HG03354 (cell line): Measurements from ENCODE around the gene HAPSTR1.

ENCODE experiments used
- ATAC-seq: cut with Tn5 transposase; IDR thresholded peaks from one replicate; pipeline ENCODE4 v1.9.1; 2021; ENCODE audit warnings: mild to moderate bottlenecking; ENCODE audit not compliant: unreplicated experiment, poor library complexity, severe bottlenecking

HAPSTR1 gene

GRCh38 chr16:9139965-9140364 is 48.5 kb downstream of the HAPSTR1 start:
- ATAC-seq = peak; percentile 64
